NCI-H82 treated with DMSO at 0.1 percent for 48 hours (cell line): ENCODE results near the gene AK4.

Experiments
- DNase-seq: peaks from one replicate; lab custom pipeline; 2025; ENCODE audit not compliant: unreplicated experiment; lab: John Stamatoyannopoulos, UW

The AK4 gene

GRCh38 chr1:65269612-65270011, 121.6 kb downstream of the AK4 start:
- no peak for DNase-seq

DNA sequence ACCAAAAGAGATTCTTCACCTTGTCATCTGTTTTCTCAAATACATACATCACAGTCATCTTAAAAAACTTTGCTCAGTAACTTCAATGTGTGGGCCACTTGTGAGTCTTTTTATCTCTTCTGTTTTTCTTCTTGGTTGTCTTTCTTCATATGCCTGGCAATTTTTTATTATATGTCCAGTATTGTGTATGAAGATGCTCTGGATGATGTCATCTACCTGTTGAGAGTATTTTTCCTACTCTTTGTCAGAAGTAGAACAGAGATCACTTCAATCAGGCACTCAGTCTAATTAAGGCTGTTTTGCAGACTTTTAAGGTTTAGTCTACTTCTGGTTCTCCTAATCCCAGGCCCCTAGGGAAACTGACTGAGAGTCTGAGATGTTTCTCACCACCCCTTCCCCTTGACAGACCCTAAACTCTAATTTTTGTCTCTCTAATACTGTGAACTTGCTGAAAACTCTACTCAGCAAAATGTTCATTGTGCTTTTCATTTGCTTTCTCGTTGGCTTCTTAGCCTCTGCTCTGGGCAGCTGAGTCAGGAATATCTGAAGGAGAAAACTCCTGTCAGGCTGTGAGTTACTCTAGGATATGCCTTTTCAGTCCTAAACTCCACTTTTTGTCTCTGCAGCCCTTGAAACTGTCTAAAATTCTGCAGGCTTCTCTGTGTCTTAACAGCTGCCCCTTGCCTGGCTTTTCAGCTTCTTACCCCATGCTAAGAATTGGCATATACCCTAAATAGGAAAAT, 128.4 kb downstream of the AK4 start:
- no peak for DNase-seq

- no peak for DNase-seq
Observed at GRCh38 chr1:65277605-65278347, 129.8 kb downstream of the AK4 start.

- no peak for DNase-seq
Observed at GRCh38 chr1:65278376-65279069, 130.5 kb downstream of the AK4 start.

- DNase-seq = no peak
Observed at GRCh38 chr1:65279070-65279779, 131.2 kb downstream of the AK4 start.
